ENCODE results near the gene JAK2. TPM values are rescaled to one million over a fixed set of nuclear protein-coding genes. Genes with fewer than 3 reads are reported as not detected.

Gene JAK2
- total RNA-seq, 1 donor from 2014 or later, result 7.1 TPM

DNA sequence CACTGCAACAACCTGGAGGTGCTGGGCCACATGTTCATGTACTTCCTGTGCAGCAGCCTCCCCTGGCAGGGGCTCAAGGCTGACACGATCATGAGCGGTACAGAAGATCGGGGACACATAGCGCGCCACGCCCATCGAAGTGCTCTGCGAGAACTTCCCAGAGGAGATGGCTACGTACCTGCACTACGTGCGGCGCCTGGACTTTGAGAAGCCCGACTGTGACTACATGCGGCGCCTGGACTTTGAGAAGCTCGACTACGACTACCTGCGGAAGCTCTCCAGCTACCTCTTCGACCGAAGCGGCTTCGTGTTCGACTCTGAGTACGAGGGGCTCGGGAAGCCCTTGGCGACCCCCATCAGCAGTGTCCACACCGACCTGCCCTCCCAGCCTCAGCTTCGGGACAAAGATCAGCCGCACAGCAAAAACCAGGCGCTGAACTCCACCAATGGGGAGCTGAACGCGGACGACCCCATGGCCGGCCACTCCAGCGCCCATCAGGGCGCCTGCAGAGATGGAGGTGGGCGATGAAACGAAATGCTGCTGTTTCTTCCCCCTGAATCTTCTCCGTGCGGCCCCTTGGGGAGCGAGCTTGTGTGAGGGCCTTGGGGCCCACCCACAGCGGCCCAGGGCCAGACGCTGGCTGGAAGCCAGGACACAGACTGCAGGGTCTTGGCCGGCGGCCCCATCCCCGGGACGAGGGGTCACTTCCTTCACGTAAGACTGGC lies 56.5 kb downstream of the JAK2 start:
- TF ChIP-seq CTCF (conservative IDR thresholded peaks at IDR 0.05; ENCODE audit: low read depth, low read length), result no peak
- DNase-seq (ENCODE audit: low read depth), result no peak
- H3K4me3 ChIP-seq (ENCODE audit: low read depth, low read length), result no peak overlapping the region

DNA sequence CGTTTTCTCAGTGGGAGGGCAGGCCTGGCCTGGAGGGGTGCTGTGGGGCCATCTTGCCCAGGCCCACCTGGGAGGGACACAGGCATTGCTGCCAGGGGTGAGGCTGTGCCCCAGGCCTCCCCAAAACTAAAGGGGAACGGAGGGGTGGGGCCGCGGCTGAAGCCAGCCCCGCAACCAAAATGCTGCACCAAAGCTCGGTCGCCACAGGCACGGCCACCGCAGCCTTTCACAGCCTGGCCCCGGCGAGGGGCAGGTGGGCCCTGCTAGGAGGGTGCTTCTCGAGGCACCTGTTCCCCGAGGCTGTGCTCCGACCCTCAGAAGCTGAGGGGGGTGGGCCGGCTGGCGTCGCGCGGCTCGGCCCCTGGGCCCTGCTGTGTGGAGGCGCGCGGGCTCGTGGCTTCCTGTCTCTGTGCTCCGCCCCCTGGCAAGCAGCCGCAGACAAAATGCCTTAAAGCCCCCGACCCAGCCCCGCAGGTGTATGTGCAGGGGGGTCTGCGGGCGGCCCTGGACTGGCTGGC lies 57.6 kb downstream of the JAK2 start:
- DNase-seq (ENCODE audit: low read depth), result no peak
- TF ChIP-seq CTCF (conservative IDR thresholded peaks at IDR 0.05; ENCODE audit: low read depth, low read length), result no peak
- H3K4me3 ChIP-seq (ENCODE audit: low read depth, low read length), result peak overlapping the region; percentile 18

- no peak for DNase-seq (ENCODE audit: low read depth)
- TF ChIP-seq CTCF (conservative IDR thresholded peaks at IDR 0.05; ENCODE audit: low read depth, low read length), result no peak
- H3K4me3 ChIP-seq (ENCODE audit: low read depth, low read length), result no peak overlapping the region
These were observed 58.3 kb downstream of the JAK2 start for GRCh38 chr9:5043381-5043780.

GRCh38 chr9:5044160-5044559 lies 59.1 kb downstream of the JAK2 start:
- no peak overlapping the region for H3K4me3 ChIP-seq (ENCODE audit: low read depth, low read length)
- no peak for TF ChIP-seq CTCF (conservative IDR thresholded peaks at IDR 0.05; ENCODE audit: low read depth, low read length)
- no peak for DNase-seq (ENCODE audit: low read depth)

- no peak for DNase-seq (ENCODE audit: low read depth)
- no peak for TF ChIP-seq CTCF (conservative IDR thresholded peaks at IDR 0.05; ENCODE audit: low read depth, low read length)
- no peak overlapping the region for H3K4me3 ChIP-seq (ENCODE audit: low read depth, low read length)
These were observed 67.8 kb downstream of the JAK2 start for GRCh38 chr9:5052838-5053237.

DNA sequence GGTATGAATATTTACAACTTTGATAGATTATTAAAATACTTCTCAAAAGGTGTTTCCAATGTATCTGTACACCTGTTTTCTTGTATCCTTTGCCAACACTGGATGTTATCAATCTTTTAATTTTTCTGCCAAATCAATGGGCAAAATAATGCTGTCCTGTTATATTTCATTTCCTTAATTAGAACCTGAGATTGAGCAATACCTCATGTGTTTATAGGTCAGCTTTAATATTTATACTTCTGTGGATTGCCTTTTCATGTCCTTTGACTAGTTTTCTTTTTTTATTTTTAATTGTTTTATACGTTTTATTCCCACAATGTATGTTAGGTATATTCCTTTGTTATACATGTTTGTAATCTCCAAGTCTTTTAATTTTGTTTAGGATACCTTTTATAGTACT lies 77.6 kb downstream of the JAK2 start:
- no peak for TF ChIP-seq CTCF (conservative IDR thresholded peaks at IDR 0.05; ENCODE audit: low read depth, low read length)
- H3K4me3 ChIP-seq (ENCODE audit: low read depth, low read length), result no peak overlapping the region
- no peak for DNase-seq (ENCODE audit: low read depth)

- TF ChIP-seq CTCF (conservative IDR thresholded peaks at IDR 0.05; ENCODE audit: low read depth, low read length), result no peak
- H3K4me3 ChIP-seq (ENCODE audit: low read depth, low read length), result no peak overlapping the region
These were observed 87.8 kb downstream of the JAK2 start for GRCh38 chr9:5072871-5073270.

More at GRCh38 chr9:5072871-5073270, 87.8 kb downstream of the JAK2 start:
- DNase-seq (ENCODE audit: low read depth), result no peak

Data from epithelial cell of proximal tubule (primary cell).